Activated CD4-positive, alpha-beta T cell treated with anti-CD3 and anti-CD28 coated beads, Interleukin-2, amount 50 U/mL, for 16 hours (primary cell): ENCODE measurements around the gene CHD9.
A peak's percentile ranks its signal among the peaks of the same experiment; 100 is the strongest.
"Not testable (repeated sequence)": the region's sequence is repeated elsewhere in the genome, so short reads cannot be mapped to it uniquely, and the experiment has no call there.

Source experiments
- DNase-seq: peaks from one replicate; pipeline ENCODE4 v3.0.0-alpha.2; 2020

Gene CHD9

GRCh38 chr16:53135329-53135728 is 80.5 kb downstream of the CHD9 start:
- DNase-seq = no peak

DNA sequence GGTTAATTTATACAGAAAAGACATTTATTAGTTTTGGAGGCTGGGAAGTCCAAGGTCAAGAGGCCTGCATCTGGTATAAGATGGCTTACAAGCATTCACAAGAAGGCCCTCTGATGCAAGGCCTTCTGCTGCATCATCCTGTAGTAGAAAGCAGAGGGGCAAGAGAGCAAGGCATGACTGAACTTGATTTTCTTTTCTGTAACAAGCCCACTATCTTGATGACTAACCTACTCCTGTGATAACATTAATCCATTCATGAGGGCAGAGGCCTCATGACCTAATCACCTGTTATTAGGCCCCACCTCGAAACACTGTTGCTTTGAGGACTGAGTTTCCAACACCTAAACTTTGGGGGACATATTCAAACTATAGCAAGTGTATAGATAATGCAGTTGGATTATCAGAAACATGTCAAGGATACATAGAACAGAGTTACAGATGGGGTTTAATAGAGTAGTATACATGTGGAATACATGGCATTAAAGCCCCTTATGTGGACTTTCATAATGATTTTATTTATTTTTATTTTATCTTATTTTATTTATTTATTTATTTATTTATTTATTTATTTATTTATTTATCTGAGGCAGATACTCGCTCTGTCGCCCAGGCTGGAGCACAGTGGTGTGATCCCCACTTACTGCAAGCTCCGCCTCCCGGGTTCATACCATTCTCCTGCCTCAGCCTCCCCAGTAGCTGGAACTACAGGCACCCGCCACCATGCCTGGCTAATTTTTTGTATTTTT is 88.2 kb downstream of the CHD9 start:
- no peak for DNase-seq

DNA sequence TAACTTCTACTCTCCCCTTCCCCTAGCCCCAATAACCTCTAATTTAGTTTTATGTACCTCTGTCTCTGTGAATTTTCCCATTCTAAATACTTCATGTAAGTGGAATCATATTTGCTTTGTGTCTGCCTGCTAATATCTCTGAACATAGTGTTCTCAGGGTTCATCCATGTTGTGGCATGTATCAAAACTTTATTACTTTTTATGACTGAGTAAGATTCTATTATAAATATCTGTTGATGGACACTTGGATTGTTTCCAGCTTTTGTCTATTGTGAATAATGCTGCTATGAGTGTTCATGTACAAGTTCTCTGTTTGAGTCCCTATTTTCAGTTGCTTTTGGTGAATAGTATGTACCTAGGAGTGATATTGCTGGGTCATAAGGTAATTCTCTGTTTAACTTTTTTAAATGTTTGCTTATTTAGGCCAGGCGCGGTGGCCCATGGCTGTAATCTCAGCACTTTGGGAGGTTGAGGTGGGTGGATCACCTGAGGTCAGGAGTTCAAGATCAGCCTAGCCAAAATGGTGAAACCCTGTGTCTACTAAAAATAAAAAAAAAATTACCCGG is 92.8 kb downstream of the CHD9 start:
- no peak for DNase-seq

DNA sequence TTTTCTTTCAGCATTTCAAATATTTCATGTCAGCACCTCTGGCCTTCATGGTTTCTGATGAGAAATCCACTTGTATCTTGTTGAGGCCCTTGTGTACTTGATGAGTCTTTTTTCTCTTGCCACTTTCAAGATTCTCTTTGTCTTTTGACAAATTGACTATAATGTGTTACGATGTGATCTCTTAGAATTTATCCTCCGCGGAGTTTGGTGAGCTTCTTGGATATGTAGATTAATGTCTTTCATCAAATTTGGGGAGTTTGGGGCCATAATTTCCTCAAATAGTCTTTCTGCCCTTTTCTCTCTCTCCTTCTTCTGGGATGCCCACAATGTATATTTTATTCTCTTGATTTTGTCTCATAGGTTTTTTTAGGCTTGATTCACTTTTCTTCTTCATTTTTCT is 96.0 kb downstream of the CHD9 start:
- no peak for DNase-seq

GRCh38 chr16:53152329-53152728 is 97.5 kb downstream of the CHD9 start:
- DNase-seq = no peak

DNA sequence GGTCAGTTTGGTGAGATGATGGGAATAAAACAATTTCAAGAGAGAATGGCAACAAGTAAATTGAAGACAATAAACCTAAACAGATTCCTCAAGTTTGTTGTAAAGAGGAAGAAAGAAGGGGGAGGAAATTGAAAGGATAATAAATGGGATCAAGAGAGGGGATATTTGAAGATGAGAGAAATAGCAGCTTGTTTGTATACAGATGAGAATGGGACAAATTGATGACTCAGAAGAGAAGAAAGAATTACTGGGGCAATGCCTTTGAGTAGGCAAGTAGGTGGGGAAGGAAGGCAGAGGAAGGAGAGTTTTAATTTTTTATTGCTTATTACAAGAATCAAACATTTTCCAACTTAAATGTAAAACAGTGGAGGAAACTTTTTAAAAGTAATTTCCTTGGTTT is 98.3 kb downstream of the CHD9 start:
- DNase-seq = no peak

DNA sequence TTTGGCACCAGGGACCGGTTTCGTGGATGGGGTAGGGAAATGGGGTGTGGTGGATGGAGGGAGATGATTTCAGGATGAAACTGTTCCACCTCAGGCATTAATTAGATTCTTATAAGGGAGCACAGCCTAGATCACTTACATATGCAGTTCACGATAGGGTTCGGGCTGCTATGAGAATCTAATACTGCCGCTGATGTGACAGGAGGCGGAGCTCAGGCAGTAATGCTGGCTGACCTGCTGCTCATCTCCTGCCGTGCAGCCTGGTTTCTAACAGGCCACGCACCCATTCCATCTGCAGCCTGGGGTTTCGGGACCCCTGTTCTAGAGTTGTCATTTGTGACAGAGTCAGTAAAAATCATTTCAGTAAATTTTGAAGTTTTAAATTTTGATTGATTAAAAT is 99.7 kb downstream of the CHD9 start:
- no peak for DNase-seq

- no peak for DNase-seq
Measured at GRCh38 chr16:53156516-53156915, 101.7 kb downstream of the CHD9 start.

- DNase-seq = peak; percentile 44
Measured at GRCh38 chr16:53159781-53160436, 105.1 kb downstream of the CHD9 start.

GRCh38 chr16:53166099-53166498 is 111.3 kb downstream of the CHD9 start:
- no peak for DNase-seq

DNA sequence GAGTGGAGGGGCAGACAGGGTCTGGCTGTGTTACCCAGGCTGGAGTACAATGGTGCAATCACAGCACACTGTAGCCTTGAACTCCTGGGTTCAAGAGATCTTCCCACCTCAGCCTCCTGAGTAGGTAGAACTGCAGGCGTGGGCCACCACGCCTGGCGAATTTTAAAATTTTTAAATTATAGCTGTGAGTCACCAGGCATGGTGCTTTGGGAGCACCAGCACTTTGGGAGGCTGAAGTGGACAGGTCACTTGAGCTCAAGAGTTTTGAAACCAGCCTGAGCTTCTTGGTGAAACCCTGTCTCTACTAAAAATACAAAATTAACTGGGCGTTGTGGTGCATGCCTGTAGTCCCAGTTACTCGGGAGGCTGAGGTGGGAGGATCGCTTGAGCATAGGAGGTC is 114.0 kb downstream of the CHD9 start:
- no peak for DNase-seq

DNA sequence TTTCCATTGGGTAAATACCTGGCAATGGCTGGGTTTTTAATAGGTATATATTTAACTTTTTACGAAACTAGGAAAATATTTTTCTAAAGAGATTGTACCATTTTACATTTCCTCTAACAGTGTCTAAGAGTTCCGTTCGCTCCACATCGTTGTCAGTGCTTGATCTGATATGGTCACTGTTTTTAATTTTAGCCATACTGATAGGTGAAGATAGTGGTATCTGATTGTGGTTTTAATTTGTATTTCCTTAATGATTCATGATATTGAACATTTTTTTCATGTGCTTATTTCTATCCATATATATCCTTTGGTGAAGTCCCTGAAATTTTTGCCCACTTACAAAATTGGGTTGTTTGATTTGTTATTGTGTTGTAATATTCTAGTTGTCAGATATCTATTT is 117.7 kb downstream of the CHD9 start:
- no peak for DNase-seq

DNA sequence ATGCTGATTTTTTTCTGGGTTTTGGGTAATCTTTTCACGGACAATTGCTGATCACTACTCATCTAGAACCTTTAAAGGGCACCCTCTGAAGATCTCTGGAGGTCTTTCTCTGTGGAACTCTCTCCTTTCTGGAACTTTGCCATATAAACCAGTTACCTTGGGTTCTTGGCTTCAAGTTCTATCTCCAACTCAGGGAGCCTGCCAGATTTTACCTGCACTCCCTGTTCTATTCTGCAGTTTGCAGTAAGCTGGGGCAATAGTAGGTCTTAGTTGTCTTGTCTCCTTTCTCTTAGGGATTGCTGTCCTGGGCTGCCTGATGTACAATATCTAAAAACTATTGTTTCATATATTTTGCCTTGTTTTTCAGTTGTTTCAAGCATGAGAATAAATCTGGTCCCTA is 120.3 kb downstream of the CHD9 start:
- no peak for DNase-seq

DNA sequence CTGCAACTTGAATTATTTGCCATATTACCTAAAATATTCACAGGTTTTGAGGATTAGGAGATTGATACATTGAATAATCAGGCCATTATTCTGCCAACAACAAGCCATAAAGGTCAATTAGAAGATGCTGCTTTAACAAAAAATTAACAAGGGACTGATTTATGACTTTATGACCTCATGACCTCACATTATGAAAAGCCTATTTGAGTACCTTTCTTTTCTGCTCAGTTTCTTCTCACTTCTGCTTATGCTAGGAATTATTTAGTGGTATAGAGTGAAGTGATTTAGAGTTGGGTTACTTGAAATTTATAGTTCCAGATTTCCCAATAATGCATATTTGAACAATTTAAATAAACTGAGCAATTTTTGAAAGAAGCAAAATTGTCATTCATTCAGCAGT is 121.6 kb downstream of the CHD9 start:
- DNase-seq = no peak

DNA sequence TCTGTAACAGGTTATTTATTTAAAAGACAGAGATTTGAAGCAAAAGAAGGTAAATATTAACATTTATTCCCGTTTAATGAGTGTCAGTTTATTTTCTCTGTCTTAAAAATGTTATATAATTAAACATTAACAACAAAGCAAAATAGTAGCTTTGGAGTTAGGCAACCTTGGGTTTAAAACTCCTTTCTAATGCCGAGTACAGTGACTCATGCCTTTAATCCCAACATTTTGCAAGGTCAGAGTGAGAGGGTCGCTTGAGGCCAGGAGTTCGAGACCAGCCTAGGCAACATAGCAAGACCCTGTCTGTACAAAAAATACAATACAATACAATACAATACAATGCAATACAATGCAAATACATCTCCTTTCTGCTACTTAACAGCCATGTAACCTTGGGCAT is 128.7 kb downstream of the CHD9 start:
- DNase-seq = no peak

DNA sequence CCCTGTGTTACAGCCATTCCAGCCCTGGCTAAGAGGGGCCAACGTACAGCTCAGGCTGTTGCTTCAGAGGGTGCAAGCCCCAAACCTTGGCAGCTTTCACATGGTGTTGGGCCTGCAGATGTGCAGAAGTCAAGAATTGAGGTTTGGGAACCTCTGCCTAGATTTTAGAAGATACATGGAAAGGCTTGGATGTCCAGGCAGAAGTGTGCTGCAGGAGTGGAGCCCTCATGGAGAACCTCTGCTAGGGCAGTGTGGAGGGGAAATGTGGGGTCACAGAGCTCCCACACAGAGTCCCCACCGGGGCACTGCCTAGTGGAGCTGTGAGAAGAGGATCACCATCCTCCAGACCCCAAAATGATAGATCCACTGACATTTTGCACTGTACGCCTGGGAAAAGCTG is 130.9 kb downstream of the CHD9 start:
- DNase-seq = not testable (repeated sequence)

- DNase-seq = no peak
Measured at GRCh38 chr16:53187775-53188174, 133.0 kb downstream of the CHD9 start.

- DNase-seq = no peak
Measured at GRCh38 chr16:53191413-53191812, 136.6 kb downstream of the CHD9 start.

GRCh38 chr16:53198933-53199332 is 144.1 kb downstream of the CHD9 start:
- no peak for DNase-seq

DNA sequence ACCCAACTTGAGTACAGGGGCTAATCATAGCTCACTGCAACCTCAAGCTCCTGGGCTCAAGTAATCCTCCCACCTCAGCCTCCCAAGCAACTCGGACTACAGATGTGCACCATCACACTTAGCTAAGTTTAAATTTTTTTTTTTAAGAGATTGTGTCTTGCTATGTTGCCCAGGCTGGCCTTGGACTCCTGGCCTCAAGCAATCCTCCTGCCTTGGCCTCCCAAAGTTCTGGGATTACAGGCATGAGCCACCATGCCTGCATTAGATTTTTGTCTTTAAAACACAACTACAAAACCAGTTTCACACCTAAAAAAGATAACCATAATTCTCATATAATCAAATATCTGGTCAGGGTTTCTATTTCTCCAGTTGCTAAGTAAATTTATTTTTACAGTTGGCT is 147.1 kb downstream of the CHD9 start:
- DNase-seq = no peak

DNA sequence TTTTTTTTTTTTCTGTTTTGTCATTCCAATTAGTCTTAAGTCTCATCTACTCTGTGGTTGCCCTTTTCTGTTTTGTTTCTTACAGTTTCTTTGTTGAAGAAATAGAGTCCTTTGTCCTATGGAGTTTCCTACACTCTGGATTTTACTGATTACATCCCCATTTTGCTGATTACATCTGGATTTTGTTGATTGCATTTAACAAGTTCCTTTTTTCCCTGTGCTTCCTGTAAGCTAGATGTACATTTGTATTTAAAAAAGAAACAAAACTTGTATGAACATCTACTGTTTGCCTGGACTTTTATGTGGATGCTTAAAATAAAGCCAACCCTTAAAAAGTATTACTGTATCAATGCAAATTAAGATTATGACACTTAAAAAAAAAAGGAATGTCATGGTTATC is 147.6 kb downstream of the CHD9 start:
- DNase-seq = no peak

- peak; percentile 11 for DNase-seq
Measured at GRCh38 chr16:53207810-53208752, 153.3 kb downstream of the CHD9 start.

GRCh38 chr16:53209429-53209828 is 154.6 kb downstream of the CHD9 start:
- DNase-seq = no peak
